GM13977 (cell line): ENCODE measurements around the gene GRXCR1.

Experiments
- DNase-seq: peaks from one replicate; pipeline ENCODE4 v3.0.0; 2012; ENCODE audit warnings: low spot score
- CTCF ChIP-seq: IDR thresholded peaks from 2 replicates; pipeline ENCODE4 v1.5.1; 2012; ENCODE audit warnings: mild to moderate bottlenecking, control low read depth; ENCODE audit not compliant: insufficient read depth; ENCODE audit errors: extremely low read depth, missing control alignments
- in situ Hi-C: fragments of 300-500 bp; cut with MboI; formaldehyde crosslinking; loops from one replicate; pipeline ENCODE4 v1.12.0; 2022; ENCODE audit warnings: low sequenced_read_pairs, low pct_unique_long_range_greater_than_20kb, mixed read lengths, inconsistent platforms; ENCODE audit not compliant: unreplicated experiment

GRXCR1 gene

GRCh38 chr4:42945874-42946273 lies 53.4 kb downstream of the GRXCR1 start:
- DNase-seq = no peak
- TF ChIP-seq CTCF = no peak
- in situ Hi-C loops = no loop called here

GRCh38 chr4:42953321-42953720 lies 60.8 kb downstream of the GRXCR1 start:
- no peak for TF ChIP-seq CTCF
- no peak for DNase-seq
- in situ Hi-C loops = no loop called here

GRCh38 chr4:42954963-42955669 lies 62.6 kb downstream of the GRXCR1 start:
- no peak for DNase-seq
- in situ Hi-C loops = no loop called here
- no peak for TF ChIP-seq CTCF

GRCh38 chr4:42955746-42956505 lies 63.4 kb downstream of the GRXCR1 start:
- DNase-seq = no peak
- in situ Hi-C loops = no loop called here
- TF ChIP-seq CTCF = no peak

- DNase-seq = no peak
- in situ Hi-C loops = no loop called here
- TF ChIP-seq CTCF = peak; percentile 7
Measured at GRCh38 chr4:42965326-42965725, 72.8 kb downstream of the GRXCR1 start.

GRCh38 chr4:42985976-42986375 lies 93.5 kb downstream of the GRXCR1 start:
- no peak for DNase-seq

More at GRCh38 chr4:42985976-42986375, 93.5 kb downstream of the GRXCR1 start:
- TF ChIP-seq CTCF = no peak
- in situ Hi-C loops = no loop called here
